GM13976 (cell line): ENCODE measurements around the gene TUSC7.

ENCODE experiments used
- DNase-seq: peaks from one replicate; pipeline ENCODE4 v3.0.0; 2012; ENCODE audit warnings: low spot score
- CTCF ChIP-seq: IDR thresholded peaks from 2 replicates; pipeline ENCODE4 v1.5.1; 2012; ENCODE audit warnings: borderline replicate concordance, mild to moderate bottlenecking; ENCODE audit not compliant: insufficient read depth; ENCODE audit errors: extremely low read depth, missing control alignments, control extremely low read depth
- in situ Hi-C: fragments of 300-500 bp; cut with MboI; formaldehyde crosslinking; loops from one replicate; pipeline ENCODE4 v1.12.0; 2022; ENCODE audit warnings: low sequenced_read_pairs, mixed read lengths, inconsistent platforms; ENCODE audit not compliant: unreplicated experiment

Gene TUSC7

GRCh38 chr3:116709479-116709878 is at the start of gene TUSC7:
Gene TUSC7, plus strand, starts transcription at chr3:116709779.
- no peak for DNase-seq
- no peak for TF ChIP-seq CTCF
- in situ Hi-C loops, result no loop called here

- no peak for DNase-seq
- in situ Hi-C loops, result no loop called here
- no peak for TF ChIP-seq CTCF
Observed at GRCh38 chr3:116661196-116661595, 48.4 kb upstream of the TUSC7 start.

- in situ Hi-C loops, result no loop called here
- TF ChIP-seq CTCF, result no peak
- DNase-seq, result no peak
Observed at GRCh38 chr3:116663161-116664110, 46.1 kb upstream of the TUSC7 start.

GRCh38 chr3:116667324-116667723 is 42.3 kb upstream of the TUSC7 start:
- no peak for DNase-seq
- in situ Hi-C loops, result no loop called here
- TF ChIP-seq CTCF, result no peak

- no peak for TF ChIP-seq CTCF
- in situ Hi-C loops, result no loop called here
- no peak for DNase-seq
Observed at GRCh38 chr3:116667791-116668190, 41.8 kb upstream of the TUSC7 start.

- in situ Hi-C loops, result no loop called here
- TF ChIP-seq CTCF, result no peak
- DNase-seq, result no peak
Observed at GRCh38 chr3:116669576-116669975, 40.0 kb upstream of the TUSC7 start.
